HCT116 (cell line): ENCODE results near the gene MXD3.

Source experiments
- EZH2 ChIP-seq: fragments of 200-600 bp; sonication (generic); IDR thresholded peaks from 2 replicates; pipeline ENCODE4 v1.6.1; 2017; ENCODE audit warnings: antibody characterized with exemption, mixed run types
- JUND ChIP-seq: IDR thresholded peaks from 2 replicates; pipeline ENCODE4 v1.6.1; 2012
- POLR2A ChIP-seq: IDR thresholded peaks from 2 replicates; pipeline ENCODE4 v1.7.0; 2011; ENCODE audit warnings: borderline replicate concordance; ENCODE audit not compliant: insufficient read depth, insufficient read length; ENCODE audit errors: extremely low read depth
- RAD21 ChIP-seq: IDR thresholded peaks from 2 replicates; pipeline ENCODE4 v1.6.1; 2012; ENCODE audit warnings: low read depth, mild to moderate bottlenecking
- SIN3A ChIP-seq: IDR thresholded peaks from 2 replicates; pipeline ENCODE4 v1.6.1; 2012; ENCODE audit warnings: low read depth
- ZFX ChIP-seq: fragments of 450-650 bp; IDR thresholded peaks from 2 replicates; pipeline ENCODE4 v1.6.1; 2017
- ZNF274 ChIP-seq: fragments of 200-500 bp; sonication (Bioruptor generic); IDR thresholded peaks from 2 replicates; pipeline ENCODE4 v1.6.1; 2014; ENCODE audit warnings: mild to moderate bottlenecking, low read depth, low read length, inconsistent platforms
- TF ChIP-seq, protein P1 (sequence below), 3 experiments: fragments of 200-600 bp in 1 of 3; sonication (generic) in 1 of 3; IDR thresholded peaks in 2 of 3; conservative IDR thresholded peaks in 1 of 3; 2 replicates each; pipeline ENCODE4 v1.5.1; 2012 to 2017; ENCODE audit warnings: low read depth in 2 of 3, low read length in 2 of 3, antibody characterized with exemption in 1 of 3, borderline replicate concordance in 1 of 3, control low read depth in 1 of 3, mild to moderate bottlenecking in 1 of 3, mixed read lengths in 1 of 3, mixed run types in 1 of 3, moderate library complexity in 1 of 3; ENCODE audit not compliant: insufficient read depth in 1 of 3

DNA sequence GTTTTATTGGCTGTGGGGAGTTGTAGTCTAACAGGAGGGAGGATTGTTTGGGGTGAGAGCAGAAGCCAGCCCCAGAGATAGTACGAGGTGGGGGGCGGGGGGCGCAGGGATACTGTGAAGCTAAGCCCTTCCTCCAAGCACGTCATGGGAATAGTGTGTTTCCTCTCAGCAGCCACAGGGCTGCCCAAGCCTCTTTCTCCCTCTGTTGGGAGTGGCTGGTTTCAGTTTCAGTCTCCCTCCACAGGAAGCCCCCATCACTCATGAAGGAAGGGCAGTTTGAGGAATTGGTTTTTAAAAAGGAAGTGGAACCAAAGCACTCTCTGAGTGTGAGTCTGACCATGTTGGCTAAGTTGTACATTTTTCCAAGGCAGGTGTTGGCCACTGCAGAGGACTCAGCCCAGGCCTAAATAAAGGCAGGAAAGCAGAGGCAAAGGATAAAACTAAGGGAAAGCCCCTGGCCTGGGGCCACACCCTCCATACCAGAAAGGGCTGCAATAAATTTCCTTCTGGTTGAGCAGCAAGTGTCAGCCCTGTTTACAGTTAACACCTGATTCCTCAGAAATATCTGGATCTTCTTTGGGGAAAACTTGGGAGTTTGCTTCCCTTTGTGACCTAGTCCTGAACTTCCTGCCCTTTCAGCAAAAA lies 11.3 kb downstream of the MXD3 start:
- TF ChIP-seq, protein P1, sequence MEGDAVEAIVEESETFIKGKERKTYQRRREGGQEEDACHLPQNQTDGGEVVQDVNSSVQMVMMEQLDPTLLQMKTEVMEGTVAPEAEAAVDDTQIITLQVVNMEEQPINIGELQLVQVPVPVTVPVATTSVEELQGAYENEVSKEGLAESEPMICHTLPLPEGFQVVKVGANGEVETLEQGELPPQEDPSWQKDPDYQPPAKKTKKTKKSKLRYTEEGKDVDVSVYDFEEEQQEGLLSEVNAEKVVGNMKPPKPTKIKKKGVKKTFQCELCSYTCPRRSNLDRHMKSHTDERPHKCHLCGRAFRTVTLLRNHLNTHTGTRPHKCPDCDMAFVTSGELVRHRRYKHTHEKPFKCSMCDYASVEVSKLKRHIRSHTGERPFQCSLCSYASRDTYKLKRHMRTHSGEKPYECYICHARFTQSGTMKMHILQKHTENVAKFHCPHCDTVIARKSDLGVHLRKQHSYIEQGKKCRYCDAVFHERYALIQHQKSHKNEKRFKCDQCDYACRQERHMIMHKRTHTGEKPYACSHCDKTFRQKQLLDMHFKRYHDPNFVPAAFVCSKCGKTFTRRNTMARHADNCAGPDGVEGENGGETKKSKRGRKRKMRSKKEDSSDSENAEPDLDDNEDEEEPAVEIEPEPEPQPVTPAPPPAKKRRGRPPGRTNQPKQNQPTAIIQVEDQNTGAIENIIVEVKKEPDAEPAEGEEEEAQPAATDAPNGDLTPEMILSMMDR (IDR thresholded peaks at IDR 0.05 in 2 of 3, conservative IDR thresholded peaks at IDR 0.05 in 1 of 3; ENCODE audit: borderline replicate concordance in 1 of 3, insufficient read depth in 1 of 3, low read depth in 2 of 3, low read length in 2 of 3) = no peak
- TF ChIP-seq JUND (no peak), SIN3A (no peak), EZH2 (no peak), RAD21 (no peak), ZNF274 (no peak), ZFX (no peak), POLR2A (no peak)
